ENCODE results near the gene PTPRB.

DNA sequence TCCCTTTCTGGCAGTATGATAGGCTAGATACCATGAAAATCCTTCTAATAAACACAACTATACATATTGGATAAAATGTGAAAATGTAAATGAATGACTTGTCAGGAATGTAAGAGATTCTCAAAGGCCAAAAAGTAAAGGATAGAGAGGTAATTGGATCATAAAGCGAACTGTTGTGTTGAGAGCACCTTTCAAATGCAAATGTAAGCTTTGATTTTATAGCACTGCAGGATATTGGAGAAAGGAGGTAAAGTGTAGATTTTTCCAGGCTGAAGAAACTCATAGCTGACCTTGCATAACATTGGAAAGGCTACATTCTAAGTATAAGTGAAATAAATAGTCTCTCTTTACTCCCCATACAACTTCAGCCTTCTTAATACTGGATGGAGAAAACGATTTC is 54.0 kb downstream of the PTPRB start:
- TF ChIP-seq, protein P1, sequence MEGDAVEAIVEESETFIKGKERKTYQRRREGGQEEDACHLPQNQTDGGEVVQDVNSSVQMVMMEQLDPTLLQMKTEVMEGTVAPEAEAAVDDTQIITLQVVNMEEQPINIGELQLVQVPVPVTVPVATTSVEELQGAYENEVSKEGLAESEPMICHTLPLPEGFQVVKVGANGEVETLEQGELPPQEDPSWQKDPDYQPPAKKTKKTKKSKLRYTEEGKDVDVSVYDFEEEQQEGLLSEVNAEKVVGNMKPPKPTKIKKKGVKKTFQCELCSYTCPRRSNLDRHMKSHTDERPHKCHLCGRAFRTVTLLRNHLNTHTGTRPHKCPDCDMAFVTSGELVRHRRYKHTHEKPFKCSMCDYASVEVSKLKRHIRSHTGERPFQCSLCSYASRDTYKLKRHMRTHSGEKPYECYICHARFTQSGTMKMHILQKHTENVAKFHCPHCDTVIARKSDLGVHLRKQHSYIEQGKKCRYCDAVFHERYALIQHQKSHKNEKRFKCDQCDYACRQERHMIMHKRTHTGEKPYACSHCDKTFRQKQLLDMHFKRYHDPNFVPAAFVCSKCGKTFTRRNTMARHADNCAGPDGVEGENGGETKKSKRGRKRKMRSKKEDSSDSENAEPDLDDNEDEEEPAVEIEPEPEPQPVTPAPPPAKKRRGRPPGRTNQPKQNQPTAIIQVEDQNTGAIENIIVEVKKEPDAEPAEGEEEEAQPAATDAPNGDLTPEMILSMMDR (IDR thresholded peaks at IDR 0.05) = no peak
- no peak for TF ChIP-seq POLR2A (IDR thresholded peaks at IDR 0.05)
